NK-92 (cell line): ENCODE measurements around the gene F12.

Experiments
- DNase-seq: peaks from one replicate; lab custom pipeline; 2025; ENCODE audit not compliant: unreplicated experiment; lab: John Stamatoyannopoulos, UW

F12 gene

DNA sequence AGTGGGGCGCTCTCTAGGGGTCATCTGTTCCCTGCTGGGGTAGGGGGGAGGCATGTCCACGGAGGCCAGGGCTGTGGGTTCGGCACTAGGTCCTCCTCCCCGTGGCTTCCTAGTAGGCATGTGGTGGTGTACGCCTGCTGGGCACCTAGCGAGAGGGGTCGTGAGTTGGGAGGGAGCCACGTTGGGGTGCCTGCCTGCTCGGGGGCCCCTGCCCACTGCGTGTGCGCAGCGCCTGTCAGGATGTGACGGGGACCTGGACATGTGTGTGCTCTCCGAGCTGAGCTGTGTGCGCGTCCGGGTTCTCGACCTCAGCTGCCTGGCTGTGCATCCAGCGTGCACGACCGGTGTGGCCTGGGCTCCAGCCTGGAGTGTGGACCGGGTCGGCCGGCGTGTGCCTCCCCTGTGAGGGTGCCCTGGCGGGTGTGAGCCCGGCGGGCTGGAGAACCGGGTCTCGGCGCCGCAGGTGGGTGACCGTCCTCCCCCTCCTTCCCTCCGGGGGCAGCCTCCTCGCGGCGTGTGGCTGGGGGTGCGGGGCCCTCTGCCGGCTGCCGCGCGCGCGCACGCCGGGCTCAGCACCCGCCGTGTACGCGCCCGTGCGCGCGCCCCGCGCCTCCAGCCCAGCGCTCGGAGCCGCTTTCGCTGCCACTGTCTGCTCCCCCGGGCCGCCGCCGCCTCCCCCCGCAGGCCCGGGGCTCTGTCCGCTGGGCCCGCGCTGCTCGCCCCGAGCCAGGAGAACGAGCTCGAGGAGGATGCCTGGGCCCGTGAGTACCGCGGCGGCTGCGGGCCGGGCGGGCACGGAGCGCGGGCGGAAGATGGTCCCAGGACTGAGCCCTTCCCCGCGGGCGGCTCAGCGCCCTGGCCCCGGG, 37.1 kb upstream of the F12 start, which contains the start of gene PRR7:
TSS of gene PRR7 (plus strand) at position 615 of the 866 bp plus-strand sequence. CDS start 8,254 bp downstream, outside the sequence.
- no peak for DNase-seq

DNA sequence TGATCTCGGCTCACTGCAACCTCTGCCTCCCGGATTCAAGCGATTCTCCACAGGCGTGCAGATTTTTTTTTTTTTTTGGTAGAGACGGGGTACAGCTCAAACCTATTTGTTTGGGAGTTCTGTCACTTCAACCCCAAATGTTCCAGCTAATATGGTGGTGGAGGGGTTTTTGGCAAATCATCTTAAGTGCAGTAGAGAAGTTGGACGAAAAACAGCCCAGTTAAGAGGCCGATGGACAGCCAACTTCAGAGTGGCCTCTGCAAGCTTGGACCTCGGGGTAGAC, 36.5 kb upstream of the F12 start:
- no peak for DNase-seq

DNA sequence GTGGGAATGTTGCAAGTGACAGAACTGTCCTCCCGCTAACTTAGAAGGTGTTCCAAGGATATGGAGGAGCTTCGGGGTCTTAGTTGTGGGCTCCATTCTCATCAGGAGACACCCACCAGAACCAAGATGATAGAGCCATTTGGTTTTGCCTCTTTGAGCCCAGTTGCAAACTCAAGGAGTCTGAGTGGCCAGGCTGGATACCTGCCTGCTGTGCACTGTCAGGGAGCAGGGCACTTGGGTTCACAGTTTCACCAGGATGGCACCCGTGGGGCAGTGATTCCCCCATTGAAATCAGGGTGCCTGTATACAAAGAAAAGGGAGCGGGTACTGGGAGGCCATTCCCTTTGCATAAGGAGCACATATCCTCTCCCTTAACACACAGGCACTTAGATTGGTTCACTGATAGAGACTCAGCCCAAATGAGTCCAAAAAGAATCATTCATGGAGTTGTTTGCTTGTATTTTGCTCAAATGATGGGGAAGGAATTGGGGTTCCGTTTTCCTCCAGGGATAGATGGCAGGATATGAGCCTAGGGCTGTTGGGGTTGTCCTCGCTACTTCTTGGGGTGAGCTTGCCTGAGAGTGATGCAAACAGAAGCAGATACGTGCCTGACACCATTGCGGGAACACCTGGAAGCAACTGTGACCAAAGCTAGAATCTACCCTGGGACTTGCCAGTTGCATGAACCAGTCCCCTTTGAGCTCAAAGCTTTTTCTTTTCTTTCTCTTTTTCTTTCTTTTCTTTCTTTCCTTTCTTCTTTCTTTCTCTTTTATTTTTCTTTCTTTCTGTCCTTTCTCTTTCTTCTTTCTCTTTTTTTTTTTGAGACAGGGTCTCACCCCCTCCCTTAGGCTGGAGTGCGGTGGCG, 35.9 kb upstream of the F12 start:
- no peak for DNase-seq

DNA sequence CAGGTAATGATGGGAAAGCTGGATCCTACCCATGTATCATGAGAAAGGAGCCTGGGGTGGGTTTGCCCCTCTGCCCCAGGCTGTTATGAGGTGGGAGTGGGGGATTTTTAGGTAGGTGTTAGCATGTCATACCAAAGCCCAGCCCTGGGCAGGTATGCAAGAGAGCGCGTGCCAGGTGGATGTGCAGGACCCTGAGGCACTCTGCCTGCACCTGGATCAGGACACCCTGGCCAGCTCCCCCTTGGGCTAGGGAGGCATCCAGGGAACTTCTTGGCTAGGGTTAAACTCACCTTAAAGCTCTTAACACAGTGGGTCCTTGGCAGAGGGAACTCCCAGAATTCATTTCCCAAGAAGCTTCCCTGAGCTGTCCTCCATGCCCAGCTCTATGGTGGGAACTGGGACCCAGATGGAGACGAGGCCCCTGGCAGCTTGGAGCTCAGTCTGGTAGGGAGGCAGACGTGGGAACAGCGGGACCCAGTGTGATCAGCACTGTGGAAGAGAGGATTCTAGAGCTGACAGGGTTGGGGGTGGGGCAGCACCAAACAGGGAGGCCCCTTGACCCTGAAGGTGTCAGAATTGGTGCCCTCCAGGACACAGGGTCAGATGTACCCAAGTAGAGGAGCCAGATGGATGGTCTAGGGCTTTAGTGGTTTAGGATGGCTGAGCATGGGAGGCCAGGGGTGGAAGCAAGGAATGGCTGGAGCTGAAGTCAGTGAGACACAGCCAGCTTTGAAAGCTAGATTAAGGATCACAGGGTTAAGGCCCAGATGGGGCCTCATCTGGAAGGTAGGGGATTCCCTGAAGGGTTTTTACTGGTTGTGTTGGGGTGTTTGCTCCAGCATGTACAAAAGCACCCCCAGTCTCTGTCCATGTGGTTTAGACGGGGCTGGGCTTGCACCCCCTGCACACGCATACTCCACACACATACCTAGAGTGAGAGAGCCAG, 35.0 kb upstream of the F12 start:
- DNase-seq: no peak

DNA sequence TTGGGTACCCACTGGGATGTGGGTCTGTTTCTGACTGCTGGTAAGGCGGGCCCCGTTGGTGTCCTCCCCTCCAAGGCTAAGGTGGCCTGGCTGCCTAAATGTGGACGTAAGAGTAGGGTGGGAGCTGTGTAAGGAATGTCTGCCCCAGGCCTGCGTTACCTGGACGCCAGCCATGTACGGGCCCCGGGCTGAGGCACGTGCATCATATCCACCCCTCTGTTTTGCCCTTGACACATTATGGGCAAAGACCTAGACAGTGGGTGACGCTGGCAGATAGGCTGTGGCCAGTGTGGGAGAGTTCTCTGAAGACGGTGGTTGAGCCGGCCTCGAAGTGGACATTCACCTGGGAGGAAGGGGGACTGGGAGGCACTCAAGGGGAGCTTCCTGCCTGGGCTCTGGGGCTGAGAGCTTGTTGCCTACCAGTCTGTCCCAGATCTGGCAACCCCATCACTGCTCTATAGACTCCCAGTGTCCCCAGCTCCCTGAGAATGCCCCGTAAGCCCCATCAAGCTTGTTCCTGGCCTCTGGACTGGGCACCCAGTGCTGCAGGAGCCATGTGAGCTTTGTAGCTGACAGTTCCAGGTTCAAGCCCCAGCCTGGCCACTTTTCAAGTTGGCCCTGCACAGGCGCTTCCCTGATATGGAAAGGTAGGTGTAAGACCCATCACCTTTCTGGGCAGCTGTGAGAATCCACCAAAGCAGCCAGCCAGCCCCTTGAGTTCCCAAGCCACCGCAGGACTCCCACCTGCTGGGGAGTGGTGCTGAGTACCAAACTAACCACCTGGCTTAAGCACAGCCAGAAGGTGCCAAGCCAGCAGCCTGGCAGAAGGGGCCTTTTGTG, 34.0 kb upstream of the F12 start:
- DNase-seq: no peak

DNA sequence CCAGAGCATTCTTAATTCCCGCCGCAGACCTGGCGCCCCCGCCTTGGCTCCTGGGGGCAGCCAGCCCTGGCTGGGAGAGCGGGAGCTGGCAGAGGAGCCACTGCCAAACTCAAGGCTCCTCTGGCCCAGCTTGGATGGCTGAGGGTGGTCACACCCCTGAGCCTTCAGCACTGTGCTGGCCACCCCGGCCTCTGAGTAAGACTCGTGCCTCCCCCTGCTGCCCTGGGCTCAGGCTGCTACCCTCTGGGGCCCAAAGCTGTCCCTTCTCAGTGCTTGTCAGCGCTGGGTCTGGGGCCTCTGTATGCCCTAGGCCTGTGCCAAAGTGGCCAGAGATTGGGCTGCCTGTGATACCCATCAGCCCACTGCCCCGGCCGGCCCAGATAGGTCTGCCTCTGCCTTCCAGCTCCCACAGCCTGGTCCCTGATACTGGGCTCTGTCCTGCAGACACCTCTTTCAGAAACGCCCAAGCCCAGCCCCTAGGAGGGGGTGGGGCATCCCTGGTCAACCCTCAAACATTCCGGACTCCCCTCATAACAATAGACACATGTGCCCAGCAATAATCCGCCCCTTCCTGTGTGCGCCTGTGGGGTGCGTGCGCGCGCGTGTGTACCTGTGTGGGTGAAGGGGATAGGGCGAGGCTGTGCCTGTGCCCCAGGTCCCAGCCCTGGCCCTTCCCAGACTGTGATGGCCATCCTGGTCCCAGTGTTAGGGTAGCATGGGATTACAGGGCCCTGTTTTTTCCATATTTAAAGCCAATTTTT, 32.9 kb upstream of the F12 start:
- no peak for DNase-seq

DNA sequence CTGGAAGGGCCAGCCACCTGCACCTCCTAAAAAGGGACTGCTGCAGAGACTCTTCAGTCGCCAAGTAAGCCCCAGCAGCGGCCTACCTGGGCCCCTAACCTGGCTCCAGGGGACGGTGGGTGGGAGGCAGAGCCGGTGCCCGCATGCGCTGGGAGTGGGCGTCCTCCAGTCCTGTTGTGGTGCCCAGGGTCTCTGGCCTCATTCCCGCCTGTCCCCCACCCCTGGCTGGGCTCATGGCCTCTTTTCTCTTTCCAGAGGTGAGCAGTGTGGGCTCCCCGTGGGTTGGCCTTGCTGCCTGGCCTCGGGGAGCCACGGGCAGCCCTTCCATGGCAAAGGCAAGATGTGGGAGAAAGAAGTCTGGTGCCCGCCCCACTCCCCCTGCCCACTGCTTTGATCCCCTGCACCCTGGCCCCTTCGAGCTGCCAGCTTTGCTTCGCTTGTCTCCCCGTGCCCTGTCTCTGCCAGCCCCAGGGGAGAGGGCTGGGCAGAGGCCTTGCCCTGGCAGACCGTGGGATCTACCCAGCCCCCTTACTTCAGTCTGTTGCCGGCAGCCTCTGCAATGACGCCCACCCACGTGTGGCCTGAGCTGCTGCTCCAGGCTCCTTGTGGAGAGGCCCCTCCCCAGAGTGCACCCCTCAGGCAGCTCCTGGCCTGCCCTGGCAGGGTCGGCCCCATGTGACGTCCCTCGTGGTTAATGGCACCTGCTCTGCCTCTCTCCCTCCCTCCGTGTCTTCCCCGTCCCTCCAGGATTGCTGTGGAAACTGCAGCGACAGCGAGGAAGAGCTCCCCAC, 31.8 kb upstream of the F12 start:
- DNase-seq: no peak

DNA sequence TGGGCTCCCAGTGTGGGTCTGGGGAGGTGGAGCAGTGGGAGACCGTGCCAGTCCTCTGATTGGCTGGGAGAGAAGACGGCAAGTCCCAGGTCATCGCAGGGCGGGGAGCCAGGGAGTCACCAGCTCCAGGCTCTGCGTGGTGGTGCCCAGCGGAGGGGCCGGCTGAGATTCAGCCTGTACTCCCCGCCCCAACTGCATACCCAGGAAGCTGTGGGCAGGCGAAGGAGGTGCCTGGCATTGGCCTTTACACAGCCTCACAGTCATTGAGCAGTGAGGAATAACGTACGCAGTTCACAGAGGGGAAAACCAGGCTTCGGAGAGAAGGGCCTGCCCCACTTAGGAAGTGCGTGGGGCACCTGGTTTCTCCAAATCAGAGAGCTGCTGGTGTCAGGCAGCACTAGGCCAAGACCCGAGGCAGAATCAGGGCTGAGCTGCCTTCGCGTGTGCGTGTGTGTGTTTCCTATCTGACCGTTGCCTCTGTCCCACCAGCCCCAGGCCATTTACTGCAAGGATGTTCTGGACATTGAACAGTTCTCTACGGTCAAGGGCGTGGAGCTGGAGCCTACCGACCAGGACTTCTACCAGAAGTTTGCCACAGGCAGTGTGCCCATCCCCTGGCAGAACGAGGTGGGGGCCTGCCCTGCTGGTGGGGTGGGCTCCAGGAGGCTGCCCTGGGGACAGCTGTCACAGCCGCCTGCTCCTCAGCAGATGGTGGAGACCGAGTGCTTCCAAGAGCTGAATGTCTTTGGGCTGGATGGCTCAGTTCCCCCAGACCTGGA, 31.0 kb upstream of the F12 start:
- no peak for DNase-seq

DNA sequence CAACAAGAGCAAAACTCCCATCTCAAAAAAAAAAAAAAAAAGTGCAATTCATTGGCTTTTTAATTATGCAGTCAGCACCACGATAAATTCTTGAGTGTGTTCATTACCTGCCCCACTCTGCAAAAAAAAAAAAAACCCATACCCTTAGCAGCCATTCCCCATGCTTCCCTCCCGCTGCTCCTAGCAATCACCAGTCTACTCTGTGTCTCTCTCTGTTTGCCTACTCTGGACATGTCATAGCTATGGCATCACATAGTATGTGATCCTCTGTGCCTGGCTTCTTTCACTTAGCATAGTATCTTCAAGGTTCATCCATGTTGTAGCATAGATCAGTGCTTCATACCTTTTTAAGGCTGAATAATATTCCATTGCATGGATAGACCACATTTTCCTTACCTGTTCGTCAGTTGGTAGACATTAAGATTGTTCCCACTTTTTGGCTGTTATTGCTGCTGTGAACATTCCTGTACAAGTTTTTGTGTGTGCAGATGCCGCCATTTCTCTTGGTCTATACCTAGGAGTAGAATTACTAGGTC, 30.2 kb upstream of the F12 start:
- DNase-seq: no peak

DNA sequence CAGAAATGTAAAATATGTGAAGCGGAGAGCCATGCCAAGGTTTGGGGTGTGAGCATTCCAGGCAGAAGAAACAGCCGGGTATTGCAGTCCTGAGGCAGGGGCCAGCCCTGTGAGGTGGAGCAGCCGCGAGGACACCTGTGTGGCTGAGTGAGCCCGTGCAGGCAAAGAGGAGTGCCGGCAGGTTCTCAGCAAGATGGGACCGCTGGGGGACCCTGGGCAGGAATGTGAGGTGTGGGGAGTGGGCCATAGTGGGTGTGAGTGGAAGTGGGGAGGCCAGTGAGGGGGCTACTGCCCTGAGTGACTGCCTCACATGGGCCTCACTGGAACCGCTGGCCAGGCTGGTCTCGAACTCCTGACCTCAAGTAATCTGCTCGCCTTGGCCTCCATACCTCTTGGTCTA, 29.1 kb upstream of the F12 start:
- no peak for DNase-seq

DNA sequence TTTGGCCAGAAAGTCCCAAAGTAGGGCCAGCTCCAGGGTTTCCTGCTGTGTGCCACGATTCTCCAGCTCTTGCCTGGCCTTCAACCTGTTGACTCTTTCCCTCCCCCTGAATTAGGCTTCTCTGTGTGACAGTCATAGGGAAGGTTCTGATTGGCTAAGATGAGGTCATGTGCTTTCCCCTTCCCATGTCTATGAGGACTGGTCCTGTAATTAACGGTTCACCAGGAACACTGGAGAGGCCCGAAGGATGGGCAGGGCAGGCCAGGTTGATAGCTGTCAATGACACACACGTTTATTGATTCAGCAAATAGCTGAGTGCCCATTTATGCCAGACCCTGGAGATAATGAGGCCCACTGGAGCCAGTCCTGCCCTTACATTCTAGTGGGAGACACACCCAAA, 28.3 kb upstream of the F12 start:
- no peak for DNase-seq

DNA sequence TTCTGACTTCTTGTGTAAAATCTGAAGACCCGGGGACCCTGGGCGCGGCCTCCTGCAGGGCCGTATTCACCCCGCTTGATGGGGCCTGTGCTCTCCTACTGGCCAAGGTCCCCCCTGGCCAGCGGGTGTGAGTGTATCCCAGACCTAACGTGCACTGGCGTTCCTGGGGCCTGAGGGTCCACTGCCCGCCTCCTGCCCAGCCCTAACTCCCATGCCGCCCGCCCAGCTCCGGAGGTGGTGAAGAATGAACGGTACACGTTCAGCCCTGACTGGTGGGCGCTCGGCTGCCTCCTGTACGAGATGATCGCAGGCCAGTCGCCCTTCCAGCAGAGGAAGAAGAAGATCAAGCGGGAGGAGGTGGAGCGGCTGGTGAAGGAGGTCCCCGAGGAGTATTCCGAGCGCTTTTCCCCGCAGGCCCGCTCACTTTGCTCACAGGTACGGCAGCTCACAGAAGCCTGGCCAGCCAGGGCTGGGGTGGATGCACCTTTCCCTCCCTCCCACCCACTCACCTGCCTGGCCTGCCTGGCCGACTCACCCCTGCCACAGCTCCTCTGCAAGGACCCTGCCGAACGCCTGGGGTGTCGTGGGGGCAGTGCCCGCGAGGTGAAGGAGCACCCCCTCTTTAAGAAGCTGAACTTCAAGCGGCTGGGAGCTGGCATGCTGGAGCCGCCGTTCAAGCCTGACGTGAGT, 26.6 kb upstream of the F12 start:
- no peak for DNase-seq

DNA sequence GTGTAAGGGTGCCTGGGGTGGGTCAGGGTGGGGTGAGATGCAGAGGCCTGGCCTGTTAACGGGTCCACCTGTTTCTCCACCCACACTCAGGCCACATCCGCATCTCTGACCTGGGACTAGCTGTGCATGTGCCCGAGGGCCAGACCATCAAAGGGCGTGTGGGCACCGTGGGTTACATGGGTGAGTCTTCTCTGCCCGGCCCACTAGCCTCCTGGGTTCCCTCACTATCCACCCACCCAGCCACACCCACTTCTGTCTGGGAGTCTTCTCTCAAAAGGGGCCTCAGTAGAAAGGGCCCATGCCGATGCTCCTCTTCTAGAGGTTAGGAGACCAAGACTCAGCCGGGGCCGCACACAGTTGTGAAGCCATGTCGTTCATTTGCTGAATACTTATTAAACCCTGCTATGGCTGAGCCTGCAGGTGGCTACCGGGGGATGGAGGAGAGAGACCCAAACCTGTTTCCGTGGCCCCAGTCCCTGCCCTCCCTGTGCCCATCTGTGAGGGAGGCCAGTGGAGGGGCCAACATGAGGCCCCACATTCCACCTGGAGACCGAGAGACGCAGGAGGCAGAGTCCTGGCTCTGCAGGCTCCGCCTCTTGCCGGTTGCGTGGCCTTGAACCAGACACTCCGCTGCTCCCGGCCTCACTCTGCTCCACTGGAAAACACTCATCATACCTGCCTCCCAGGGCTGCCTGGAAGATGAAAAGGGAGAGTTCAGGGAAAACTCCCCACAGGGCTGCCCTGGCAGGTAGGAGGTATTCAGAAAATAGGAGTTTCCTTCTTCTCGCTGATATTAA, 25.8 kb upstream of the F12 start:
- DNase-seq: no peak

DNA sequence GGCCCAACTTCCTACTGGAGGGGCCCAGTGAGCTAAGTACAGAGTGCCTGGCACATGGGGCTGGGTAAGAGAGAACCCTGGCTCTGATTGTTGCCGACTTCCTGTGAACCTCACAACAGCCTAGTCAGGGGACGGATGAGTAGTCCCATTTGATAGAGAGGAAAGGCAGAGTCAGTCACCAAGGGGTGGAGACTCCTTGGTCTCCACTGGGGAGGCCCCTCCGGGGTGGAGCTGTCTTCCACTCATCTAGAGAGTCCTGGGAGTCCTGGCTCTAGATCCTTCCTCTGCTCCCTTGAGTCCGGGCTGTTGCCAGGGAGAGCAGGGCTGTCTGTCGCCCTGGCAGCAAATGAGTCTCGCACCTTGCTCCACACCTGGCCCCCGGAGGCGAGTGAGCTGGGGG, 25.1 kb upstream of the F12 start:
- DNase-seq: no peak

DNA sequence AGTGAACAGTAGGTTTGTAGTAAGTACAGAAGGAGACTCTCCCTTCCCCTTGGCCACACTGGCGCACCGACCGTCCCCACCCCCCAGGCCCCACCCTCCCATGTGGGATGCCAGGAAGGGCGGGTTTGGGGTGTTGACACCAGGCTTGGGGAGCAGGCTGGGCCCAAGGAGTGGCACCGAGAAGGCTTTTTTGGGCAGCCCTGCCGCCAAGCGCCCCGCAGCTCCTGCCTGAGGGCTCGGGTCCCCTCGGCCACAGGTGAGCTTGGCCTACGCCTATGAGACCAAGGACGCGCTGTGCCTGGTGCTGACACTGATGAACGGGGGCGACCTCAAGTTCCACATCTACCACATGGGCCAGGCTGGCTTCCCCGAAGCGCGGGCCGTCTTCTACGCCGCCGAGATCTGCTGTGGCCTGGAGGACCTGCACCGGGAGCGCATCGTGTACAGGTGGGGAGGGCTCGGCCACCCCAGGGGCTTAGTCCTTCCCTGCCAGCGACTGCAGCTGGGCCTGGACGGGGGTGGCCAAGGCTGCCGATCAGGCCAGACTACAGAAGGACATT, 24.4 kb upstream of the F12 start:
- no peak for DNase-seq
